ENCODE data around the gene TMCO1.
"Not testable (repeated sequence)": the region's sequence is repeated elsewhere in the genome, so short reads cannot be mapped to it uniquely, and the experiment has no call there.

The TMCO1 gene

GRCh38 chr1:165683848-165684485 is 84.7 kb downstream of the TMCO1 start:
- DNase-seq, result no peak

- not testable (repeated sequence) for DNase-seq
Observed at GRCh38 chr1:165680773-165681172, 87.9 kb downstream of the TMCO1 start.

- DNase-seq, result no peak
Observed at GRCh38 chr1:165680303-165680702, 88.4 kb downstream of the TMCO1 start.

DNA sequence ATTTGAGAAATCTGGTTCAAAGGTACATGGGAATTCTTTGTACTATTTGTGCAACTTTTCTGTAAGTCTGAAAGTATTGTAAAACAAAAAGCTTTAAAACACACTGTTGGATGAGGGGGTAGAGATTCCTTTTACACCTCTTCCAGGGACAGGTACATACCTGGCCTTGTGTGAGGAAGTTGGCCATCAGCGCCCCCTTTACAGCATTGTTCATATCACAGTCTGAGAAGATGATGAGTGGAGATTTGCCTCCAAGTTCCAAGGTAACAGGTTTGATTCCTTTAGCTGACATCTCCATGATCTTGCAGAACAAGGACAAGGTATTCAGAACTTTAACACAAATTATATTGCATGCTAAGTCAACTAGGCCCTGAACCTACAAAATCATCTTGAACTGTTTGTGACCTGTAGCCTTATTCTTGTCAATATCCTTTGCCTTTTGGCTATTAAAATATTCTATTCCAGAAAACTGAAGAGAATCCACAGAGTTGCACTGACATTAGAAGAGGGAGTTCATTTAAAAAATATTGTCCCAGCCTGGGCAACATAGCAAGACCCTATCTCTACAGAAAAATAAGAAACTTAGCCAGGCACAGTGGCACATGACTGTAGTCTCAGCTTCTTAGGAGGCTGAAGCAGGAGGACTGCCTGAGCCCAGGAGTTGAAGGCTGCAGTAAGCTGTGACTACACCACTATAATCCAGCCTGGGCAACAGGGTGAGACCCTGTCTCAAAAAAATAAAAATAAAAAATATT is 89.2 kb downstream of the TMCO1 start:
- DNase-seq, result no peak

GRCh38 chr1:165678509-165678908 is 90.2 kb downstream of the TMCO1 start:
- no peak for DNase-seq
